AG09309 (cell line): ENCODE results near the gene ACOXL.

Experiments used
- DNase-seq: peaks from one replicate; pipeline ENCODE4 v3.0.0-alpha.2; 2010; ENCODE audit warnings: low read depth
- H3K4me3 ChIP-seq: 2 replicates; pipeline ENCODE4 v1.5.1; 2011; ENCODE audit warnings: mild to moderate bottlenecking, low read depth, low read length, moderate library complexity; ENCODE audit not compliant: control insufficient read depth
- TF ChIP-seq, protein P1 (sequence below): IDR thresholded peaks from 2 replicates; pipeline ENCODE4 v1.5.1; 2011; ENCODE audit warnings: mild to moderate bottlenecking, low read depth, low read length, inconsistent platforms; ENCODE audit not compliant: insufficient read depth, control insufficient read depth; ENCODE audit errors: missing control alignments

Gene ACOXL

DNA sequence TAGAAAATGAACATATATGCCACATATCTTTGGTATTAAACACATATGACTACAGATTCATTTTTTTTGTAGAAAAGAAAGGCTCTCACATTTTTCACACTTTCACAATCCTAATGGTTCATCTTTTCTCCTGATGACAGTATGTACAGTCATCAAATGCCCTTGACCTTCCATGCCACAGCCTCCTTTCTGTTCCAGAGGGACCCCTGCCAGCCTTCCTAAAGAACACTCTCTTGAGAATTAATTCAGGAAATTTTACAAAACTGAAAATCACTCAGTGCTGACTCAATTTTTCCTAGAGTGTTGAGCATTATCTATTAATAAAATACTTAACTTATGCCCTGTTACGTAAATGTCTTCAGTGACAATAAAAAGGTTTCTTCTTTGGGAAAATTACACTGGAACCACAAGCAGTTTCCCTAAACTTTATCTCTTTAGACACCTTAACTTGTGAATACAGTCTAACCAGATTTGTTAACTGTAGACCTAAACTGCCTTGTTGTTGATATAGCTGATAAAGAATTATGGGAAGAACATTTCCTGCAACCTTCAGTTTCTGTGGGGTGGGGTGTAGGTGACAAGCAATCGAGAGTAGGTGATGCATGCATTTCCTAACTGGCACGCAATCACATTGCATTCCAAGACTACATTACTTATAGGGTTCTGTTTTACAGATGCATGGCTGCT, 15.3 kb upstream of the ACOXL start:
- TF ChIP-seq, protein P1, sequence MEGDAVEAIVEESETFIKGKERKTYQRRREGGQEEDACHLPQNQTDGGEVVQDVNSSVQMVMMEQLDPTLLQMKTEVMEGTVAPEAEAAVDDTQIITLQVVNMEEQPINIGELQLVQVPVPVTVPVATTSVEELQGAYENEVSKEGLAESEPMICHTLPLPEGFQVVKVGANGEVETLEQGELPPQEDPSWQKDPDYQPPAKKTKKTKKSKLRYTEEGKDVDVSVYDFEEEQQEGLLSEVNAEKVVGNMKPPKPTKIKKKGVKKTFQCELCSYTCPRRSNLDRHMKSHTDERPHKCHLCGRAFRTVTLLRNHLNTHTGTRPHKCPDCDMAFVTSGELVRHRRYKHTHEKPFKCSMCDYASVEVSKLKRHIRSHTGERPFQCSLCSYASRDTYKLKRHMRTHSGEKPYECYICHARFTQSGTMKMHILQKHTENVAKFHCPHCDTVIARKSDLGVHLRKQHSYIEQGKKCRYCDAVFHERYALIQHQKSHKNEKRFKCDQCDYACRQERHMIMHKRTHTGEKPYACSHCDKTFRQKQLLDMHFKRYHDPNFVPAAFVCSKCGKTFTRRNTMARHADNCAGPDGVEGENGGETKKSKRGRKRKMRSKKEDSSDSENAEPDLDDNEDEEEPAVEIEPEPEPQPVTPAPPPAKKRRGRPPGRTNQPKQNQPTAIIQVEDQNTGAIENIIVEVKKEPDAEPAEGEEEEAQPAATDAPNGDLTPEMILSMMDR: no peak
- H3K4me3 ChIP-seq: no peak overlapping the region
- DNase-seq: no peak

GRCh38 chr2:110717734-110718133, 14.6 kb upstream of the ACOXL start:
- no peak for DNase-seq

DNA sequence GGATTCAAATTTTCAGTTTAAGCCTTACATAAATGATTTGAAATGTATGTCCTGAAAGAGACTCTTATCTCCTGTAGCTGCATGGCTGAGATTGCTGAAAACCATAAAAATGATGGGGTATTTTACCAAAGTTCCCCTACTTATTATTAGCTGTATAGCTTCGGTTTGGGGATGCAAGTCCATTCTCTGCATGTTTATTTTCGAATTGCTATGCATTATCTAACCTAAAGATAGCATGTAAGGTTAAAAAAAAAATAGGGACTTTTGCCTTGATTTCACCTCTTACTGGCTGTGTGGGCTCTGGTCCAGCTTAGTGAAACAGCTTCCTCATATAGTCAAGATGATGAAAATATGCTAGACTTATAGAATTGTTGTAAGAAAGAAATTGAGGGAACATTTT, 14.0 kb upstream of the ACOXL start:
- DNase-seq: no peak
- TF ChIP-seq, protein P1: no peak
- no peak overlapping the region for H3K4me3 ChIP-seq

More at GRCh38 chr2:110717734-110718133, 14.6 kb upstream of the ACOXL start:
- no peak overlapping the region for H3K4me3 ChIP-seq
- TF ChIP-seq, protein P1: no peak

GRCh38 chr2:110718990-110719389, 13.4 kb upstream of the ACOXL start:
- DNase-seq: no peak
- no peak overlapping the region for H3K4me3 ChIP-seq
- TF ChIP-seq, protein P1: no peak

GRCh38 chr2:110720547-110720946, 11.8 kb upstream of the ACOXL start:
- H3K4me3 ChIP-seq: no peak overlapping the region
- TF ChIP-seq, protein P1: no peak
- no peak for DNase-seq

- DNase-seq: no peak
- no peak overlapping the region for H3K4me3 ChIP-seq
- TF ChIP-seq, protein P1: no peak
These were observed 7.6 kb upstream of the ACOXL start for GRCh38 chr2:110724820-110725219.
